Lung (tissue), 12 donors: ENCODE results near the gene SOAT2. TPM values are rescaled to one million over a fixed set of nuclear protein-coding genes. Genes with fewer than 3 reads are reported as not detected.

Experiments
- ATAC-seq: fragments of 200-7000 bp; cut with Tn5 transposase; one replicate; pipeline ENCODE4 v1.9.1; 2020; ENCODE audit warnings: moderate number of reproducible peaks; ENCODE audit not compliant: insufficient read depth, low FRiP score
- DNase-seq, 3 donors: peaks; one replicate each; pipeline ENCODE4 v3.0.0-alpha.2; 2013 to 2017
- H3K27ac ChIP-seq, 2 donors: one replicate each; pipeline ENCODE4 v1.5.1; 2013; ENCODE audit warnings: mild to moderate bottlenecking in 2 of 2, moderate library complexity in 2 of 2, control low read depth in 1 of 2, inconsistent platforms in 1 of 2, low read depth in 1 of 2, low read length in 1 of 2
- H3K27me3 ChIP-seq, 3 donors: one replicate each; pipeline ENCODE4 v1.5.1; 2013; ENCODE audit warnings: low read length in 2 of 3; ENCODE audit not compliant: control insufficient read depth in 3 of 3, insufficient read depth in 3 of 3
- H3K36me3 ChIP-seq, 4 donors: one replicate each; pipeline ENCODE4 v1.5.1; 2013; ENCODE audit warnings: low read length in 4 of 4, mild to moderate bottlenecking in 1 of 4, moderate library complexity in 1 of 4; ENCODE audit not compliant: control insufficient read depth in 4 of 4, insufficient read depth in 4 of 4
- H3K4me1 ChIP-seq, 5 donors: one replicate each; pipeline ENCODE4 v1.5.1; 2013; ENCODE audit warnings: low read length in 5 of 5, mild to moderate bottlenecking in 2 of 5, moderate library complexity in 1 of 5; ENCODE audit not compliant: control insufficient read depth in 5 of 5, insufficient read depth in 5 of 5
- H3K4me3 ChIP-seq: one replicate; pipeline ENCODE4 v1.5.1; 2013; ENCODE audit warnings: mild to moderate bottlenecking, control low read depth, moderate library complexity
- H3K9ac ChIP-seq, 2 donors: one replicate each; pipeline ENCODE4 v1.5.1; 2013; ENCODE audit warnings: low read length in 2 of 2, control low read depth in 1 of 2; ENCODE audit not compliant: insufficient read depth in 1 of 2
- H3K9me3 ChIP-seq, 4 donors: one replicate each; pipeline ENCODE4 v1.5.1; 2013; ENCODE audit warnings: low read length in 3 of 4, mild to moderate bottlenecking in 1 of 4, moderate library complexity in 1 of 4; ENCODE audit not compliant: control insufficient read depth in 4 of 4, insufficient read depth in 3 of 4
- WGBS, 2 donors: extraction: QIAGEN DNeasy Blood & Tissue Kit; methylation state at CpG; one replicate each; pipeline ENCODE4 v1.1.7; 2013; 5-methylcytosine and 5-hydroxymethylcytosine counted together
- polyA plus RNA-seq, 2 donors: library from polyadenylated mRNA; stranded (reverse); fragments of 200-250 nt; gene quantifications; one replicate each; pipeline ENCODE4 v1.2.1, GENCODE V29; 2013
- total RNA-seq, 2 donors: library from RNA; depleted of rRNA in 1 of 2; stranded (reverse); fragments of >200 nt in 1 of 2; gene quantifications; one replicate each; pipeline ENCODE4 v1.2.1, GENCODE V29; 2014 to 2021
- TF ChIP-seq, protein P1 (sequence below): IDR thresholded peaks from 2 replicates; pipeline ENCODE4 v1.5.1; 2012; ENCODE audit warnings: mild to moderate bottlenecking; ENCODE audit errors: control extremely low read depth, extremely low read depth
- donor health status: control.
- donor health status: control.
- donor health status: Bipolar disorder and iron deficiency.
- donor health status: healthy.
- donor health status: DM: yes; HTN: yes; CAD: no.

SOAT2 gene
- total and polyA plus RNA-seq, 4 donors: 0.06 to 0.21 (median 0.10) TPM; not detected in 1

GRCh38 chr12:53097564-53098353 lies 5.5 kb upstream of the SOAT2 start, which contains the start of gene IGFBP6:
IGFBP6 (plus strand) TSS chr12:53097667; CDS start chr12:53097718, 51 bp downstream.
- Histone ChIP-seq H3K9ac (peak within 1 kb of the TSS in 1 of 2 donors; percentile 77), H3K36me3 (no peaks in the 10 kb centered on the region), H3K27ac (peak within 1 kb of the TSS; percentile 38 to 82), H3K4me1 (peaks cover 6 to 38% (median 18%) of the 10 kb centered on the region in 5 donors), H3K27me3 (no peaks in the 10 kb centered on the region), H3K4me3 (peak within 1 kb of the TSS; percentile 10), H3K9me3 (no peaks in the 10 kb centered on the region)
- TF ChIP-seq, protein P1, sequence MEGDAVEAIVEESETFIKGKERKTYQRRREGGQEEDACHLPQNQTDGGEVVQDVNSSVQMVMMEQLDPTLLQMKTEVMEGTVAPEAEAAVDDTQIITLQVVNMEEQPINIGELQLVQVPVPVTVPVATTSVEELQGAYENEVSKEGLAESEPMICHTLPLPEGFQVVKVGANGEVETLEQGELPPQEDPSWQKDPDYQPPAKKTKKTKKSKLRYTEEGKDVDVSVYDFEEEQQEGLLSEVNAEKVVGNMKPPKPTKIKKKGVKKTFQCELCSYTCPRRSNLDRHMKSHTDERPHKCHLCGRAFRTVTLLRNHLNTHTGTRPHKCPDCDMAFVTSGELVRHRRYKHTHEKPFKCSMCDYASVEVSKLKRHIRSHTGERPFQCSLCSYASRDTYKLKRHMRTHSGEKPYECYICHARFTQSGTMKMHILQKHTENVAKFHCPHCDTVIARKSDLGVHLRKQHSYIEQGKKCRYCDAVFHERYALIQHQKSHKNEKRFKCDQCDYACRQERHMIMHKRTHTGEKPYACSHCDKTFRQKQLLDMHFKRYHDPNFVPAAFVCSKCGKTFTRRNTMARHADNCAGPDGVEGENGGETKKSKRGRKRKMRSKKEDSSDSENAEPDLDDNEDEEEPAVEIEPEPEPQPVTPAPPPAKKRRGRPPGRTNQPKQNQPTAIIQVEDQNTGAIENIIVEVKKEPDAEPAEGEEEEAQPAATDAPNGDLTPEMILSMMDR: no peak
- WGBS, 2 donors: 1 to 3% methylated on average over 33 to 51 of the region's 51 CpGs
- DNase-seq: peak; percentile 52 to 67 (median 65)
- ATAC-seq: peak; percentile 37

GRCh38 chr12:53098354-53098981 lies 4.8 kb upstream of the SOAT2 start:
- TF ChIP-seq, protein P1: no peak
- DNase-seq: no peak
- peak overlapping the region; percentile 38 to 82 for H3K27ac ChIP-seq
- ATAC-seq: no peak
- H3K9me3 ChIP-seq: no peaks in the 10 kb centered on the region
- H3K27me3 ChIP-seq: no peaks in the 10 kb centered on the region
- H3K36me3 ChIP-seq: no peaks in the 10 kb centered on the region
- WGBS, 2 donors: 38 to 45% methylated on average over 13 of the region's 13 CpGs
- peaks cover 6 to 38% (median 18%) of the 10 kb centered on the region in 5 donors for H3K4me1 ChIP-seq
- no peak overlapping the region for H3K9ac ChIP-seq
- H3K4me3 ChIP-seq: no peak overlapping the region

- Histone ChIP-seq H3K9me3 (no peaks in the 10 kb centered on the region), H3K36me3 (no peaks in the 10 kb centered on the region), H3K27ac (peak overlapping the region; percentile 38 to 82), H3K4me1 (peaks cover 6 to 32% (median 18%) of the 10 kb centered on the region in 5 donors), H3K9ac (peak overlapping the region in 1 of 2 donors; percentile 38), H3K27me3 (no peaks in the 10 kb centered on the region), H3K4me3 (no peak overlapping the region)
- 25 to 27% methylated on average over 6 of the region's 6 CpGs for WGBS, 2 donors
- peak; percentile 69 for ATAC-seq
- DNase-seq: peak; percentile 92 to 93 (median 92)
- TF ChIP-seq, protein P1: peak; percentile 84
These were observed 4.0 kb upstream of the SOAT2 start for GRCh38 chr12:53099071-53099882.
